ENCODE results near the gene FDXR.

Gene FDXR

DNA sequence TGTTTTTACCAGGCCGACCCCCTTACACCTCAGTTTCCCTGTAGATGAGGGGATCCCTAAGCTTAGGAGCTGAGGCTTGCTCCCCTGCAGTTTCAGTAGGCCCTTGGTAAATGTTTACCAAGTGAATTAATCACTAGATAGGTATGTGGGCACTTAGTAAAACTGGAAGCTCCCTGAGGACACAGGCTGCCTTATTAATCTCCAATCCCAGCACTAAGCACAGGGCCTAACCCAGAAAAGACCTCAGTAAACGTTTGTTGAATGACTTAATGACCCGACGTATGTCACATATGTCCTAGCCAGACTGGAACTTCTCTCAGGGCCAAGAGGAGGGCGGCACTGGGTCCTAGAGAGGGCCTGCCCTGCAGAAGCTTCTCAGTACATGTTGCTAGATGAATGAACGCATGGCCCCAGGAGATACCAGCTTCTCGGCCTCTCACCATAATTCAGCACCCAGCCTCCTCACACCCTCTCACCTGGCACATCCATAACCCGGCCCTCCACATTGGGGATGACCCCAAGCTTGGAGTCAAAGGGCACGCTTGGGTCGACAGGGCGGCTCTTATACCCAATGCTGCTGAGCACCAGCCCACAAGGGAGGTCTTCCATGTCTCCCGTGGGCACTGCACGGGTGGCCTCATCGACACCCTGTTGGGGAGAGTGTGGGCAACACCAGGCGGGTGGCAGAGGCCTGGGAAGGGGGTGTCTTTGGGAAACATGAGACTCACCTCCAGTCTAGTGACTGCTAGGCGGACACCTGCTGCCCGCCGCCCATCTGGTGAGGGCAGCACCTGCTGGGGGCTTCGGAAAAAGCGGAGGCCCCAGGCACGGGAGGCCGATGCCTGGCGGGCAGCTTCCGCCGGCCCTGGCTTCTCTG is 9.1 kb downstream of the FDXR start:
- no CpG with 5 or more reads among the region's 25 CpGs for WGBS (ENCODE audit: extremely low coverage, insufficient coverage, low lambda C conversion rate)
- no peaks in the 10 kb centered on the region for H3K79me2 ChIP-seq (ENCODE audit: control insufficient read depth, insufficient read depth, low read length)
- H3K36me3 ChIP-seq (ENCODE audit: control insufficient read depth, insufficient read depth, low read length) = no peaks in the 10 kb centered on the region
- H3K4me1 ChIP-seq (ENCODE audit: control insufficient read depth, low read depth, low read length) = no peaks in the 10 kb centered on the region
- H4K5ac ChIP-seq (ENCODE audit: low read length) = no peak overlapping the region
- H2BK15ac ChIP-seq (replicated peaks; ENCODE audit: low read depth) = no peak overlapping the region
- no peak overlapping the region for H3K4me2 ChIP-seq (ENCODE audit: low read length)
- no peak overlapping the region for H4K8ac ChIP-seq (ENCODE audit: low read depth, low read length)
- peaks cover 28% of the 10 kb centered on the region for H3K27me3 ChIP-seq (ENCODE audit: insufficient read depth, low read length, poor library complexity)
- no peak overlapping the region for H3K27ac ChIP-seq (ENCODE audit: low read depth, low read length)
- DNase-seq = no peak
- H2AK5ac ChIP-seq (ENCODE audit: low read length) = no peak overlapping the region
- no peak overlapping the region for H3K18ac ChIP-seq (ENCODE audit: low read length)
- H3K4ac ChIP-seq (ENCODE audit: low read depth, low read length) = no peak overlapping the region
- H3K4me3 ChIP-seq (ENCODE audit: low read length) = no peak overlapping the region
- H3K79me1 ChIP-seq (ENCODE audit: low read length) = no peaks in the 10 kb centered on the region
- no peak overlapping the region for H3K9ac ChIP-seq (ENCODE audit: low read length)
- no peak overlapping the region for H2BK5ac ChIP-seq (ENCODE audit: low read length)
- no peak overlapping the region for H2BK120ac ChIP-seq (ENCODE audit: low read depth, low read length)
- H3K23ac ChIP-seq (ENCODE audit: low read length) = no peak overlapping the region
- no peak overlapping the region for H3K56ac ChIP-seq (ENCODE audit: low read length)

DNA sequence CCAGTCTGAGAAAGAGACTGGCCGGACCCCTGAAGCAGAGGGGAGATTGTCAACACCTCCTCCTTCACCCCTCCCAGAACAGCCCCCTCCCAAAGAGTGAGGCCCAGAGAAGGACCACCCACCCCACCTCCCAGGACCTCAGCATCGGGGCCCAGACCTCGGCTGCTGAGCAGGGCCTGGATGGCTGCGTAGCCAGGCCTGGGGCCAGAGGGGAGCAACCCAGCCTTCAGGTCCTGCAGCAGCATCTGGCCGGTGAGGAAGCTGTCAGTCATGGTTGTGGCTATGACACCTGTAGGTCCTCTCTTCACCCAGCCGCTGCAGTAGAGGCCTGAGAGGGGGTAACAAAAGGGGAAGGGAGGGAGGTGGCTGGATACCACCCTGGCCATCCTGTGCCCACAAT is 9.9 kb downstream of the FDXR start:
- Histone ChIP-seq H2BK5ac (ENCODE audit: low read length) (no peak overlapping the region), H3K27me3 (ENCODE audit: insufficient read depth, low read length, poor library complexity) (peaks cover 32% of the 10 kb centered on the region), H3K4me1 (ENCODE audit: control insufficient read depth, low read depth, low read length) (no peaks in the 10 kb centered on the region), H2AK5ac (ENCODE audit: low read length) (no peak overlapping the region), H3K56ac (ENCODE audit: low read length) (no peak overlapping the region), H3K36me3 (ENCODE audit: control insufficient read depth, insufficient read depth, low read length) (no peaks in the 10 kb centered on the region), H3K79me1 (ENCODE audit: low read length) (no peaks in the 10 kb centered on the region), H3K18ac (ENCODE audit: low read length) (no peak overlapping the region), H3K4ac (ENCODE audit: low read depth, low read length) (no peak overlapping the region), H4K5ac (ENCODE audit: low read length) (no peak overlapping the region), H4K8ac (ENCODE audit: low read depth, low read length) (no peak overlapping the region), H3K4me3 (ENCODE audit: low read length) (no peak overlapping the region), H3K4me2 (ENCODE audit: low read length) (no peak overlapping the region), H3K27ac (ENCODE audit: low read depth, low read length) (no peak overlapping the region), H3K79me2 (ENCODE audit: control insufficient read depth, insufficient read depth, low read length) (no peaks in the 10 kb centered on the region), H3K9ac (ENCODE audit: low read length) (no peak overlapping the region), H2BK15ac (replicated peaks; ENCODE audit: low read depth) (no peak overlapping the region), H3K23ac (ENCODE audit: low read length) (no peak overlapping the region), H2BK120ac (ENCODE audit: low read depth, low read length) (no peak overlapping the region)
- no peak for DNase-seq
- WGBS (ENCODE audit: extremely low coverage, insufficient coverage, low lambda C conversion rate) = no CpG with 5 or more reads among the region's 6 CpGs

DNA sequence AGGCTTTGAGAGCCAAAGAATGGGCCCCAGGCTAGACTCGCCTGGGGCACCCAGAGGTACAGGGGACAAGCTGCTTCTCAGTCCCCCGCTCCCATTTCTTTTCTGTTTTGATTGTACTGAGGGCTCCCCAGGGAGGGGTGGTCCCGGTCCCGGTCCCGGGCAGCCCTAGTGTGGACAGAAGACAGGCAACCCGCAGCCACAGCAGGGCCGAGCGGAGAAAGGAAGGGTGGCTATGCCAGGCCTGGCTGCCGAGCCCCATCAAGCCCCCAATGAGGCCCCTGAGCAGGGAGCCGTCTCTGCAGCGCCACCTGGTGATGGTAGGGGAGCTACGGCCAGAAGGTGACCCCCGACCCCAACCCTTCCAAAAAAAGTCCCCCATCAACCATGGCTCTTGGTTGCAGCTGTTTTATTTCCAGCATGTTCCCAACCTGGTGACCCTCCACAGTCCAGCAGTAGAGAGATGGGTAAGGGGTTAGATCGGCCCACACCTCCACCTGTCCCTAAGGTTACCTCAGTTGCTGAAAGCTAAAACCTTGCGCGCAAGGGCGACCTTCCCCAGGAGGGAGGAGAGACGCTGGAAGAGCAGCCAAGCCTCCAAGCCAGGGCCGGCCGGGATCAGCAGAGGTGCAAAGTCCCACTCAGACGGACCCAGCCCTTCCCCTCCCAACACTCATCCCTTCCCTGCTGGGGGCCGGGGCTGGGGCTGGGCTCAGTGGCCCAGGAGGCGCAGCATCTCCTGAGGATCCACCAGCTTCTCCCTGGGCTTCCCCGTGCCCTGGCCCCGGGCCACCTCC is 10.5 kb downstream of the FDXR start:
- H3K4me1 ChIP-seq (ENCODE audit: control insufficient read depth, low read depth, low read length) = no peaks in the 10 kb centered on the region
- no peak overlapping the region for H4K5ac ChIP-seq (ENCODE audit: low read length)
- H3K56ac ChIP-seq (ENCODE audit: low read length) = no peak overlapping the region
- H3K79me2 ChIP-seq (ENCODE audit: control insufficient read depth, insufficient read depth, low read length) = no peaks in the 10 kb centered on the region
- H3K9ac ChIP-seq (ENCODE audit: low read length) = no peak overlapping the region
- H3K79me1 ChIP-seq (ENCODE audit: low read length) = no peaks in the 10 kb centered on the region
- no CpG with 5 or more reads among the region's 25 CpGs for WGBS (ENCODE audit: extremely low coverage, insufficient coverage, low lambda C conversion rate)
- H3K27ac ChIP-seq (ENCODE audit: low read depth, low read length) = no peak overlapping the region
- no peak overlapping the region for H3K4ac ChIP-seq (ENCODE audit: low read depth, low read length)
- no peaks in the 10 kb centered on the region for H3K36me3 ChIP-seq (ENCODE audit: control insufficient read depth, insufficient read depth, low read length)
- no peak overlapping the region for H2BK120ac ChIP-seq (ENCODE audit: low read depth, low read length)
- H3K4me2 ChIP-seq (ENCODE audit: low read length) = no peak overlapping the region
- H3K4me3 ChIP-seq (ENCODE audit: low read length) = no peak overlapping the region
- no peak overlapping the region for H4K8ac ChIP-seq (ENCODE audit: low read depth, low read length)
- peaks cover 36% of the 10 kb centered on the region for H3K27me3 ChIP-seq (ENCODE audit: insufficient read depth, low read length, poor library complexity)
- peak; percentile 80 for DNase-seq
- H3K23ac ChIP-seq (ENCODE audit: low read length) = no peak overlapping the region
- no peak overlapping the region for H3K18ac ChIP-seq (ENCODE audit: low read length)
- H2BK5ac ChIP-seq (ENCODE audit: low read length) = no peak overlapping the region
- H2BK15ac ChIP-seq (replicated peaks; ENCODE audit: low read depth) = no peak overlapping the region
- no peak overlapping the region for H2AK5ac ChIP-seq (ENCODE audit: low read length)

DNA sequence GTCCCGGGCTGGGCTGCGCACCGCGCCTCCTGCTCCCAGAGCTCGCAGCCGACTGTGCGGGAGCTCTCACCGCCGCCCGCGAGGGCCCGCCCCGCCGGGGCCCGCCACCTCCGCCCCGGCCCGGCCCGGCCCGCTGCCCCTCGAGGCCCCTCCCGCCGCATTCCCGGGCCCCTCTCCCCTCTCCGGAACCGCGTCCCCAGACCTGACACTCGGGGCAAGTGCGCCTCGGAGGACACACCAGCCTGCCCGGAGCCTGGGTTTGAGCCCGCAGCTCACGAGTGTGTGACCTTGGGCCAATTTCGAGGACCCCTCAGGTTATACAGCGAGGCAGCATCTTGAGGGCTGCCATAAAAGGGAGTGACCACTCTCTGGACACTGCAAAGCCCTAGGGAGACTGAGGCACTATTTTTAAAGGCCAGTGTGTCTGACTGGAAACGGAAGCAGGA is 11.1 kb downstream of the FDXR start:
- no CpG with 5 or more reads among the region's 36 CpGs for WGBS (ENCODE audit: extremely low coverage, insufficient coverage, low lambda C conversion rate)
- Histone ChIP-seq H3K36me3 (ENCODE audit: control insufficient read depth, insufficient read depth, low read length) (no peaks in the 10 kb centered on the region), H2BK120ac (ENCODE audit: low read depth, low read length) (no peak overlapping the region), H3K79me2 (ENCODE audit: control insufficient read depth, insufficient read depth, low read length) (no peaks in the 10 kb centered on the region), H3K23ac (ENCODE audit: low read length) (no peak overlapping the region), H3K27me3 (ENCODE audit: insufficient read depth, low read length, poor library complexity) (peaks cover 42% of the 10 kb centered on the region), H3K18ac (ENCODE audit: low read length) (no peak overlapping the region), H3K4ac (ENCODE audit: low read depth, low read length) (no peak overlapping the region), H2AK5ac (ENCODE audit: low read length) (no peak overlapping the region), H3K27ac (ENCODE audit: low read depth, low read length) (no peak overlapping the region), H3K4me2 (ENCODE audit: low read length) (peak overlapping the region; percentile 2), H4K5ac (ENCODE audit: low read length) (no peak overlapping the region), H3K9ac (ENCODE audit: low read length) (no peak overlapping the region), H3K79me1 (ENCODE audit: low read length) (no peaks in the 10 kb centered on the region), H3K4me3 (ENCODE audit: low read length) (no peak overlapping the region), H3K4me1 (ENCODE audit: control insufficient read depth, low read depth, low read length) (no peaks in the 10 kb centered on the region), H2BK5ac (ENCODE audit: low read length) (no peak overlapping the region), H2BK15ac (replicated peaks; ENCODE audit: low read depth) (no peak overlapping the region), H3K56ac (ENCODE audit: low read length) (no peak overlapping the region), H4K8ac (ENCODE audit: low read depth, low read length) (no peak overlapping the region)
- DNase-seq = no peak

DNA sequence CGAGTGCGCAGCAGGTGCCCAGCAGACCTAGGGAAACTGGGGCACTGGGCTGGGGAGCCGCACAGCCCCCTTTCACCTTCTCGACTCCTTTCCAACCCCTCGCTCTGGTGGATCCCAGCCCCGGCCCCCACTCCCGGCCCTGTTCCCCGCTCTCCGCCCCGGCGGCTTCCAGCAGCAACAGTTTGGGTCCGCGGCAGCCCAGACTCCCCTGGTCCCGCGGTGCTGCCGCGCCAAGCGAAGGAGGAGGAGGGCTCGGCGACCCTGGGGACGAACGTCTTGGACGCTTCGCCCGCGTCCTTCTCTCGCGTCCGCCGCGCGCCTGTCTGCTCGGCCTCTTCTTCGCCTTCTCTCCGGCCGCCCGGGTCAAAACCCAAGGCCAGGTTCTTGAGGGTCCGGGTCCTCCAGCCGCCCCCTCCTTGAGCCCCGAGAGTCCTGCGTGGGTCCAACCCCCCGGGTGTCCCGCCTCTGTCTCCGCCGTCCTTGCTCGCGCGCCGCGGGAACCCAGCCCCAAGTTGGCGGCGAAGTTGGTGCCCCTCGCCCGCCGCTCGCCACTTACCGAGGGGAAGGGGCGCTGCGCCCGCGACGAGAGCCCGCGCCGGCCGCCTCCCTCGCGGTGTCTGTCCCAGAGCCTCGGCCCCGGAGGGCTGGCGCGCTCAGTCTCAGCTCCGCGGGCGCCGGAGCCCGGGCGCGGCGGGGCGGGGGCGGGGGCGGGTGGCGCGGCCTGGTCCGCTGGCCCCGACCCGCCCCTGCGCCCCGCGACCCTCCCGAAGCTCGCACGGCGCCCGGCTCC is 11.7 kb downstream of the FDXR start:
- DNase-seq = no peak
- H4K5ac ChIP-seq (ENCODE audit: low read length) = no peak overlapping the region
- no peak overlapping the region for H3K27ac ChIP-seq (ENCODE audit: low read depth, low read length)
- peak overlapping the region; percentile 18 for H3K4me2 ChIP-seq (ENCODE audit: low read length)
- H3K23ac ChIP-seq (ENCODE audit: low read length) = peak overlapping the region; percentile 89
- peaks cover 43% of the 10 kb centered on the region for H3K27me3 ChIP-seq (ENCODE audit: insufficient read depth, low read length, poor library complexity)
- no peak overlapping the region for H2BK120ac ChIP-seq (ENCODE audit: low read depth, low read length)
- H3K79me1 ChIP-seq (ENCODE audit: low read length) = no peaks in the 10 kb centered on the region
- no peaks in the 10 kb centered on the region for H3K4me1 ChIP-seq (ENCODE audit: control insufficient read depth, low read depth, low read length)
- no peak overlapping the region for H3K18ac ChIP-seq (ENCODE audit: low read length)
- no peak overlapping the region for H3K4ac ChIP-seq (ENCODE audit: low read depth, low read length)
- H3K36me3 ChIP-seq (ENCODE audit: control insufficient read depth, insufficient read depth, low read length) = no peaks in the 10 kb centered on the region
- no peak overlapping the region for H3K9ac ChIP-seq (ENCODE audit: low read length)
- no peak overlapping the region for H2AK5ac ChIP-seq (ENCODE audit: low read length)
- no peak overlapping the region for H2BK15ac ChIP-seq (replicated peaks; ENCODE audit: low read depth)
- H3K4me3 ChIP-seq (ENCODE audit: low read length) = no peak overlapping the region
- H3K79me2 ChIP-seq (ENCODE audit: control insufficient read depth, insufficient read depth, low read length) = no peaks in the 10 kb centered on the region
- no CpG with 5 or more reads among the region's 96 CpGs for WGBS (ENCODE audit: extremely low coverage, insufficient coverage, low lambda C conversion rate)
- no peak overlapping the region for H2BK5ac ChIP-seq (ENCODE audit: low read length)
- peak overlapping the region; percentile 3 for H3K56ac ChIP-seq (ENCODE audit: low read length)
- H4K8ac ChIP-seq (ENCODE audit: low read depth, low read length) = no peak overlapping the region

Data from mesendoderm (in vitro differentiated cells).